ENCODE results near the gene SLC4A5. TPM values are rescaled to one million over a fixed set of nuclear protein-coding genes. Genes with fewer than 3 reads are reported as not detected.

SLC4A5 gene
- total and polyA plus RNA-seq, 10 donors = 0.45 to 9.7 (median 3.1) TPM

GRCh38 chr2:74301262-74301661 lies 42.0 kb downstream of the SLC4A5 start:
- Histone ChIP-seq H3K27me3 (replicated peaks in 1 of 7) (no peaks in the 10 kb centered on the region), H3K9me3 (peaks cover 0 to 11% (median 0%) of the 10 kb centered on the region in 8 donors), H3K36me3 (peaks cover 0 to 14% (median 0%) of the 10 kb centered on the region in 6 donors), H3K27ac (no peak overlapping the region), H3K4me3 (no peak overlapping the region), H3K4me1 (no peaks in the 10 kb centered on the region)
- intact Hi-C loops (cut with DNase I; ENCODE audit: low total_unique reads) = no loop called here
- no peak for DNase-seq
- no peak for TF ChIP-seq CTCF (IDR thresholded peaks at IDR 0.05 in 8 of 11, conservative IDR thresholded peaks at IDR 0.05 in 3 of 11)
- TF ChIP-seq POLR2A (IDR thresholded peaks at IDR 0.05) = no peak
- TF ChIP-seq POLR2AphosphoS5 (IDR thresholded peaks at IDR 0.05) = no peak
- 94 to 100% (median 100%) methylated on average over 1 of the region's 1 CpG for WGBS, 5 donors

GRCh38 chr2:74300506-74300905 lies 42.7 kb downstream of the SLC4A5 start:
- TF ChIP-seq POLR2A (IDR thresholded peaks at IDR 0.05) (no peak), POLR2AphosphoS5 (IDR thresholded peaks at IDR 0.05) (no peak), CTCF (IDR thresholded peaks at IDR 0.05 in 8 of 11, conservative IDR thresholded peaks at IDR 0.05 in 3 of 11) (no peak)
- no peak for DNase-seq
- peaks cover 0 to 14% (median 0%) of the 10 kb centered on the region in 6 donors for H3K36me3 ChIP-seq
- H3K4me1 ChIP-seq = no peaks in the 10 kb centered on the region
- 89 to 94% (median 92%) methylated on average over 2 of the region's 2 CpGs for WGBS, 5 donors
- no peak overlapping the region for H3K4me3 ChIP-seq
- intact Hi-C loops (cut with DNase I; ENCODE audit: low total_unique reads) = no loop called here
- H3K27ac ChIP-seq = no peak overlapping the region
- H3K27me3 ChIP-seq (replicated peaks in 1 of 7) = no peaks in the 10 kb centered on the region
- peaks cover 0 to 11% (median 0%) of the 10 kb centered on the region in 8 donors for H3K9me3 ChIP-seq

DNA sequence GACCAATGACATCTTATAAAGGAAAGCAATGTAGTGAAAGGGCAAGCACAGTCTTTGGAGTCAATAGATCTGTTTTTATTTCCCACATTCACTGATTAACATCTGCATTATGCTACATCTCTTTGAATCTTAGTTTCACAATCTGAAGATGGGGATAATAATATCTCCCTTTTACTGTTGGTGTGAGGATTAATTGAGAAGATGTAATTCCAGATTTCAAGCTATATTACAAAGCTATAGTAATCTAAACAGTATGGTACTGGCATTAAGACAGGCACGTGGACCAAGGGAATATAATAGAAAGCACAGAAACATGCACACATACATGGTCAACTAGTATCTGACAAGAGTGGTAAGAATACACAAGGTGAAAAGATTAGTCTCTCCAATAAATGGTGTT lies 45.3 kb downstream of the SLC4A5 start:
- Histone ChIP-seq H3K4me1 (no peaks in the 10 kb centered on the region), H3K27ac (no peak overlapping the region), H3K27me3 (replicated peaks in 1 of 7) (no peaks in the 10 kb centered on the region), H3K4me3 (no peak overlapping the region), H3K36me3 (peaks cover 0 to 14% (median 0%) of the 10 kb centered on the region in 6 donors), H3K9me3 (peaks cover 0 to 11% (median 0%) of the 10 kb centered on the region in 8 donors)
- 90 to 97% (median 91%) methylated on average over 1 of the region's 1 CpG for WGBS, 5 donors
- intact Hi-C loops (cut with DNase I; ENCODE audit: low total_unique reads) = no loop called here
- no peak for DNase-seq
- no peak for TF ChIP-seq POLR2AphosphoS5 (IDR thresholded peaks at IDR 0.05)
- TF ChIP-seq CTCF (IDR thresholded peaks at IDR 0.05 in 8 of 11, conservative IDR thresholded peaks at IDR 0.05 in 3 of 11) = no peak
- no peak for TF ChIP-seq POLR2A (IDR thresholded peaks at IDR 0.05)

GRCh38 chr2:74297391-74297790 lies 45.8 kb downstream of the SLC4A5 start:
- no peak overlapping the region for H3K4me3 ChIP-seq

More at GRCh38 chr2:74297391-74297790, 45.8 kb downstream of the SLC4A5 start:
- no peaks in the 10 kb centered on the region for H3K27me3 ChIP-seq (replicated peaks in 1 of 7)
- TF ChIP-seq POLR2AphosphoS5 (IDR thresholded peaks at IDR 0.05) (no peak), CTCF (IDR thresholded peaks at IDR 0.05 in 8 of 11, conservative IDR thresholded peaks at IDR 0.05 in 3 of 11) (no peak), POLR2A (IDR thresholded peaks at IDR 0.05) (no peak)
- no peak for DNase-seq
- peaks cover 0 to 14% (median 0%) of the 10 kb centered on the region in 6 donors for H3K36me3 ChIP-seq
- no peak overlapping the region for H3K27ac ChIP-seq
- no peaks in the 10 kb centered on the region for H3K4me1 ChIP-seq
- intact Hi-C loops (cut with DNase I; ENCODE audit: low total_unique reads) = no loop called here
- H3K9me3 ChIP-seq = peaks cover 0 to 11% (median 0%) of the 10 kb centered on the region in 8 donors
